ENCODE measurements around the gene EIPR1. TPM values are rescaled to one million over a fixed set of nuclear protein-coding genes. Genes with fewer than 3 reads are reported as not detected.
A peak's percentile ranks its signal among the peaks of the same experiment; 100 is the strongest.

EIPR1 gene
- polyA plus RNA-seq, 5 donors: 18.7 to 22.0 (median 20.3) TPM

DNA sequence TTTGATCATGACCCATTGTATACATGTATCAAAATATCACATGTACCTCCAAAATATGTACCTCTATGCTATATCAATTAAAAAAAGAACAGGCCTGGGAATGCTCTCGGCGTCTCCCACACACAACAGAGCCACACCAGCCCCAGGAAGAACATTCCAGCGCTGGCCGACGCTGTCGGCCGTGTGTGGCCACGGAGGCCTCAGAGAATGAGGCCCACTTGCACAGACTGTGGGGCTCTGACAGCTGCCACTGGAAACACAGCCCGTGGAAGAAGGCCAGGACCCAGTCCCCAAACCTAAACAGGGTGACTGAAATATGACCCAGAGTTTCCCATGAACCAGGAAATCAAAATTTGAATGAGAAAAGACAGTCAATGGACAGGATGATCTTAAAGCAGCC is 69.7 kb downstream of the EIPR1 start:
- DNase-seq: no peak

DNA sequence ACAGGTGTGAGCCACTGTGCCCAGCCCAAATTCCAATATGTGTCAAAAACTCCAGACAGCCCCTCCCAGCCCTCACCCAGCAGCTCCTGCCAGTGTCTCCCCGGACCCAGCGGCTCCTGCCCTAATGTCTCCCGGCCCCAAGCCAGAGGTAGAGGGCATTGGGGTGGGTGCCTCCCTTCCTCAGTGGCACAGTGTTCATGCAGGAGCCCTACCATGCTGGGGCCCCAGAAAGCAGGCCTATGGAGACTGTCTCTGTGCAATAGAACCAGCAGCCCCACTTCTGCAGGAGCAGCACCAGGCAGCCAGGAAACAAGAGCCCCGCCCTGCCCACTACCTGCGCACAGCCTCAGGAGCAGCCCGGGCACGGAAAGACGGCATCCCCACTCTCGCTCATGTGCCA is 70.4 kb downstream of the EIPR1 start:
- DNase-seq: no peak

DNA sequence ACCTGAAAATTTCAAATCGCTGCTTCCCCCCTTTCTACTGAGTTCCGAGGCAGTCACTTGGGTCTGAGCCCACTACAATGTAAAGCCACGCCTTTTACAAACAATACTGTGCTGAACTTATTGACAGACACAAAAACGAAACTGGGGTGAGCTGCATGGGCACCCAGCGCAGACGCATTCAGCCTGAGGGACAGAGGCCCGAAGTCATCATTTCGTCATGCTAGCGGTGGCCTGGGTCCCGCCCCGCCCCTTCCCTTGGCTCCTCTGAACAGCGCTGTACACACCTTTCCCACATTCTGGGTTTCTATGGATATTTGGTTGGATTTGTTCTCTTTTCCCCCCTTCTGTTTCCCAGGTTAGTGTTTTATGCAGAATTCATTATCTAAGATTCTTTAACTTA is 71.7 kb downstream of the EIPR1 start:
- DNase-seq: no peak

GRCh38 chr2:3305431-3305830 is 72.2 kb downstream of the EIPR1 start:
- no peak for DNase-seq

- peak; percentile 75 for DNase-seq
These were observed 73.8 kb downstream of the EIPR1 start for GRCh38 chr2:3303583-3304406.

- DNase-seq: peak in 1 of 2 donors; percentile 8
These were observed 74.7 kb downstream of the EIPR1 start for GRCh38 chr2:3302751-3303582.

DNA sequence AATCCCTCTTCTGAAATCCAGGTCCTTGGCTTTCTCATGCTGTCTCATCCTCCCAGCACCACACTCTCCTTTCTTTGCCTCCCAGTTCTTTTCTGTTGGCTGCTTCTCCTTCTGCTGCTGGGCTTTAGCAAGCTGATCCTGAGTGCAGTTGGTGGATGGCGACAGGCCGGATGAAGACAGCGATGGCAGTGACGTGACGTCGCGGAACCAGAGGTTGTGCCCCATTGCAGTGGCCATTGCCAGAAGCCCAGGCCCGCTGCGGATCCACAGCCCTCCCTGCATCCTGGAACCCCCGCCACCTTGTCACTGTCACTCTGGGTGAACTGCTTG is 75.2 kb downstream of the EIPR1 start:
- no peak for DNase-seq

- no peak for DNase-seq
These were observed 76.6 kb downstream of the EIPR1 start for GRCh38 chr2:3301001-3301400.

GRCh38 chr2:3300224-3300995 is 77.2 kb downstream of the EIPR1 start:
- DNase-seq: no peak

- DNase-seq: no peak
These were observed 77.9 kb downstream of the EIPR1 start for GRCh38 chr2:3299703-3300102.

GRCh38 chr2:3299130-3299529 is 78.5 kb downstream of the EIPR1 start:
- DNase-seq: no peak

- DNase-seq: no peak
These were observed 79.4 kb downstream of the EIPR1 start for GRCh38 chr2:3298191-3298590.

DNA sequence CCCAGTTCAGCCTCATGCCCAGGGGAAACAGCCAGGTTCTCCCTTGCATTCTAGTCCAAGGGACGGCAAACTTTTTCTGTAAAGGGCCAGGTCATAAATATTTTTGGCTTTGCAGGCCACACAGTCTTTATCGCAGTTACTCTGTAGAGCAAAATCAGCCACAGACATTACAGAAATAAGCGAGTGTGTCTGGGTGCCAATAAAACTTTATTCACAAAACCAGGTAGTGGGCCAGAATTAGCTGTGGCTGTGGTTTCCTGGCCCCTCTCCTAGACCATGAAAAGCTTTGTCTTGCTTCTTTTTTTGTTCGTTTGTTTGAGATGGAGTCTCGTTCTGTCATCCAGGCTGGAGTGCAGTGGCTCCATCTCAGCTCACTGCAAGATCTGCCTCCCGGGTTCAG is 80.1 kb downstream of the EIPR1 start:
- DNase-seq: no peak

DNA sequence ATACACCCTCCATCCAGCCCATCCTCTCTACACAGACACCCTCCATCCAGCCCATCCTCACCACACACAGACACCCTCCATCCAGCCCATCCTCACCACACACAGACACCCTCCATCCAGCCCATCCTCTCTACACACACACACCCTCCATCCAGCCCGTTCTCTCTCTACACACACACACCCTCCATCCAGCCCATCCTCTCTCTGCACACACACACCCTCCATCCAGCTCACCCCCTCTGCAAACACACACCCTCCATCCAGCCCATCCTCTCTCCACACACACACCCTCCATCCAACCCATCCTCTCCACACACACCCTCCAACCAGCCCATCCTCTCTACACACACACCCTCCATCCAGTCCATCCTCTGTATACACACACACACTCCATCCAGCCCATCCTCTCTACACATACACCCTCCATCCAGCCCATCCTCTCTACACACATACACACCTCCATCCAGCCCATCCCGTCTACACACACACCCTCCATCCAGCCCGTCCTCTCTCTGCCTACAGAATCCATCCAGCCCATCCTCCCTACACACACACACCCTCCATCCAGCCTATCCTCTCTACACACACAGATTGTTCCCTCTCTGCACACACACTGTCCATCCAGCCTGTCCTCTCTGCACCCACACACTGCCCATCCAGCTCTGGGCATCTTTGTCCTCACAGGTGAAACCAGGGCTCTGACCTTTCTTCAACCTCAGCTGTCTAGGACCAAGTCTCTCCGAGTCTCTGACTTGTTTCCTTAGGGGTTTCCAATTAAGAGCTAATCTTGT is 81.2 kb downstream of the EIPR1 start:
- DNase-seq: no peak

DNA sequence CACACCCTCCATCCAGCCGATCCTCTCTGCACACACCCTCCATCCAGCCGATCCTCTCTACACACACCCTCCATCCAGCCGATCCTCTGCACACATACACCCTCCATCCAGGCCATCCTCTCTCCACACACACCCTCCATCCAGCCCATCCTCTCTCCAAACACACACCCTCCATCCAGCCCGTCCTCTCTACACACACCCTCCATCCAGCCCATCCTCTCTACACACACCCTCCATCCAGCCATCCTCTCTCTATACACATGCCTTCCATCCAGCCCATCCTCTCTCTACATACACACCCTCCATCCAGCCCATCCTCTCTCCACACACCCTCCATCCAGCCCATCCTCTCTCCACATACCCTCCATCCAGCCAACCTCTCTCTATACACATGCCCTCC is 83.1 kb downstream of the EIPR1 start:
- DNase-seq: no peak

- DNase-seq: no peak
These were observed 83.5 kb downstream of the EIPR1 start for GRCh38 chr2:3294069-3294468.

GRCh38 chr2:3293221-3293620 is 84.4 kb downstream of the EIPR1 start:
- no peak for DNase-seq

DNA sequence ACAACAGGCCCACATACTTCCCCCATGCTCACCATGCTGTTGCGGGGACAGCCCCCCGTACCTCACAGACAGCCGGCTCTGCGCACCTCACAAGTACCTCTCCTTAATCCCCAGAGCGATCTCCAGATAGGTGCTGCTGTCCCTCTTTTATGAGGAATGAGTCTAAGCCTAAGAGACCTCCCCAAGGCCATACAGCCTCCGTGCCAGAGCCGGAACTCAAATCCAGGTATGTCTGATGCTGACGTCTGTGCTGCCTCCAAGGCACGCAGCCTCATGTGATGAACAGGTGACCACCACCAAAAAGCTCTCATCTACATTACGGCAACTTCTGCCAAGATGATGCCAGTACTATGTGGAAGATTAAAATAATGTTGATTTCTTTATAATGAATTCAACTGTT is 85.2 kb downstream of the EIPR1 start:
- DNase-seq: no peak

GRCh38 chr2:3291750-3292149 is 85.9 kb downstream of the EIPR1 start:
- no peak for DNase-seq

GRCh38 chr2:3291113-3291512 is 86.5 kb downstream of the EIPR1 start:
- DNase-seq: no peak

- no peak for DNase-seq
These were observed 87.0 kb downstream of the EIPR1 start for GRCh38 chr2:3290655-3291054.

DNA sequence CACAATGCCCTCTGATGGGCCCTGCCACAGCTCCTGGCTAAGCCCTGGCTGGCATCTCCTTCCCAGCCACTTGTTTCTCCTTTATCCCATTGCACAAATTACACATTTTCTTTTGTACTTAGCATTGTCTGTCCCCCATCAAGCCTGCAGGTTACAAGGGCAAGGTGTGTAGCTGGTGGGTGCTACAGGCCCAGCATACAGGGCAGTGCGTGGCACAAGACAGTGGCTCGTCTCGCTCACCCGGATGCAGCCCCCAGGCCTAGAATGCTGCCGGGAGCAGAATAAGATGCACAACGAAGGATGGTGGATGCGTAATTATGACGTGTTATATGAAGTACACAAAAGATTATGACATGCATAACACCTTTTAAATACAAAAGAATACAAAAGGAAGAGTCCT is 87.6 kb downstream of the EIPR1 start:
- no peak for DNase-seq
